A549 (cell line): ENCODE data around the gene LSM10. TPM values are rescaled to one million over a fixed set of nuclear protein-coding genes. Genes with fewer than 3 reads are reported as not detected.

Source experiments
- ATAC-seq, 2 experiments: fragments of 200-7000 bp in 1 of 2; fragments of >200 bp in 1 of 2; cut with Nextera tagmentation in 1 of 2; cut with Tn5 transposase in 1 of 2; 3 replicates each; pipeline versions ENCODE4 v1.8.0 to v1.9.1; 2018 to 2020; ENCODE audit warnings: mild to moderate bottlenecking in 1 of 2, moderate library complexity in 1 of 2
- CTCF ChIA-PET: fragments of 300-600 bp; sonication (Branson Sonifier 250); formaldehyde crosslinking; extraction: SDS; loops from one replicate; lab custom pipeline; 2021; ENCODE audit warnings: antibody characterized with exemption, inconsistent platforms; lab: Yijun Ruan, JAX
- POLR2A ChIA-PET: fragments of 350-600 bp; formaldehyde crosslinking; extraction: SDS; loops from one replicate; lab custom pipeline; 2021; ENCODE audit warnings: antibody characterized with exemption, inconsistent platforms; lab: Yijun Ruan, JAX
- DNase-seq, 2 experiments: peaks; one replicate each; pipeline versions ENCODE4 v3.0.0 to v3.0.0-alpha.2; 2011 to 2016; ENCODE audit warnings: low read depth in 1 of 2, low spot score in 1 of 2
- FAIRE-seq: peaks from 2 replicates; lab custom pipeline; 2011; peaks lifted over from hg19 to GRCh38; lab: Jason Lieb, UNC
- H3K27ac ChIP-seq, 2 experiments: fragments of >200 bp; sonication (Bioruptor Twin); formaldehyde crosslinking; 3 replicates each; pipeline ENCODE4 v1.5.1; 2016 to 2017
- H3K4me1 ChIP-seq: fragments of >200 bp; sonication (Bioruptor Twin); formaldehyde crosslinking; 3 replicates; pipeline ENCODE4 v1.6.1; 2016
- H3K4me2 ChIP-seq: fragments of >200 bp; sonication (Bioruptor Twin); formaldehyde crosslinking; 3 replicates; pipeline ENCODE4 v1.6.1; 2016
- H3K4me3 ChIP-seq: fragments of >200 bp; sonication (Bioruptor Twin); formaldehyde crosslinking; 3 replicates; pipeline ENCODE4 v1.5.1; 2016
- H3K9me3 ChIP-seq: fragments of >200 bp; sonication (Bioruptor Twin); formaldehyde crosslinking; 3 replicates; pipeline ENCODE4 v1.6.1; 2016
- CBX2 ChIP-seq: fragments of 200-600 bp; sonication (generic); IDR thresholded peaks from 2 replicates; pipeline ENCODE4 v1.6.1; 2016; ENCODE audit warnings: low read depth, mild to moderate bottlenecking, borderline replicate concordance
- CHD4 ChIP-seq: fragments of 200-600 bp; sonication (generic); IDR thresholded peaks from 2 replicates; pipeline ENCODE4 v1.6.1; 2016; ENCODE audit warnings: antibody characterized with exemption, mild to moderate bottlenecking, borderline replicate concordance
- EHF ChIP-seq: fragments of 250-450 bp; sonication (Bioruptor Pico); IDR thresholded peaks from 2 replicates; pipeline ENCODE4 v1.5.0; 2020; ENCODE audit warnings: mild to moderate bottlenecking
- EHMT2 ChIP-seq: fragments of 200-600 bp; sonication (generic); IDR thresholded peaks from 2 replicates; pipeline ENCODE4 v1.6.1; 2016; ENCODE audit warnings: antibody characterized with exemption, low read depth, mild to moderate bottlenecking, moderate library complexity
- ELK1 ChIP-seq: fragments of 150-350 bp; IDR thresholded peaks from 2 replicates; pipeline ENCODE4 v1.6.1; 2014; ENCODE audit warnings: low read depth, mild to moderate bottlenecking, low read length
- FOSB ChIP-seq: fragments of 250-450 bp; sonication (Bioruptor Pico); IDR thresholded peaks from 2 replicates; pipeline ENCODE4 v1.5.0; 2020; ENCODE audit warnings: mild to moderate bottlenecking, moderate library complexity
- HES2 ChIP-seq: fragments of >200 bp; sonication (Bioruptor Twin); formaldehyde crosslinking; IDR thresholded peaks from 2 replicates; pipeline ENCODE4 v1.6.1; 2016
- HEYL ChIP-seq: fragments of 250-450 bp; sonication (Bioruptor Pico); IDR thresholded peaks from 2 replicates; pipeline ENCODE4 v1.8.0; 2021; ENCODE audit warnings: mild to moderate bottlenecking, moderate library complexity
- HMGXB4 ChIP-seq: fragments of 250-450 bp; sonication (Bioruptor Pico); IDR thresholded peaks from 2 replicates; pipeline ENCODE4 v1.5.0; 2021; ENCODE audit warnings: mild to moderate bottlenecking, moderate library complexity, borderline replicate concordance
- HOXB13 ChIP-seq: fragments of 250-450 bp; sonication (Bioruptor Pico); IDR thresholded peaks from 2 replicates; pipeline ENCODE4 v1.5.0; 2020; ENCODE audit warnings: low read depth, mild to moderate bottlenecking, moderate library complexity
- JUN ChIP-seq, 2 experiments: fragments of >200 bp; sonication (Bioruptor Twin); formaldehyde crosslinking; IDR thresholded peaks; 2 replicates in 1 of 2; 3 replicates in 1 of 2; pipeline ENCODE4 v1.6.1; 2016 to 2017
- MAFK ChIP-seq: fragments of 450-650 bp; IDR thresholded peaks from 2 replicates; pipeline ENCODE4 v1.6.1; 2014; ENCODE audit not compliant: partially characterized antibody
- MAX ChIP-seq: IDR thresholded peaks from 2 replicates; pipeline ENCODE4 v1.6.1; 2012
- NR3C1 ChIP-seq: fragments of >200 bp; sonication (Bioruptor Twin); formaldehyde crosslinking; IDR thresholded peaks from 3 replicates; pipeline ENCODE4 v1.6.1; 2017
- PBX3 ChIP-seq: IDR thresholded peaks from 2 replicates; pipeline ENCODE4 v1.6.1; 2012
- PHF8 ChIP-seq: fragments of 200-600 bp; sonication (generic); IDR thresholded peaks from 2 replicates; pipeline ENCODE4 v1.6.1; 2016; ENCODE audit warnings: low read depth, mild to moderate bottlenecking, antibody characterized with exemption, moderate library complexity, borderline replicate concordance
- POLR2AphosphoS2 ChIP-seq: conservative IDR thresholded peaks from 2 replicates; pipeline ENCODE4 v1.6.1; 2012; ENCODE audit warnings: low read length, improper control_type of control experiment, inconsistent platforms
- RCOR1 ChIP-seq: fragments of 150-350 bp; IDR thresholded peaks from 2 replicates; pipeline ENCODE4 v1.6.1; 2014; ENCODE audit warnings: antibody characterized with exemption, low read length, low read depth
- RNF2 ChIP-seq: fragments of 200-600 bp; sonication (generic); IDR thresholded peaks from 2 replicates; pipeline ENCODE4 v1.6.1; 2016; ENCODE audit warnings: low read depth, mild to moderate bottlenecking, antibody characterized with exemption, moderate library complexity, borderline replicate concordance
- USF2 ChIP-seq: fragments of 450-650 bp; IDR thresholded peaks from 2 replicates; pipeline ENCODE4 v1.6.1; 2014; ENCODE audit warnings: antibody characterized with exemption
- ZC3H11A ChIP-seq: fragments of 450-650 bp; IDR thresholded peaks from 2 replicates; pipeline ENCODE4 v1.6.1; 2014; ENCODE audit warnings: antibody characterized with exemption, mild to moderate bottlenecking
- ZFP36 ChIP-seq: fragments of 450-650 bp; IDR thresholded peaks from 2 replicates; pipeline ENCODE4 v1.6.1; 2014; ENCODE audit warnings: borderline replicate concordance; ENCODE audit not compliant: partially characterized antibody
- ZSCAN20 ChIP-seq: fragments of 250-450 bp; sonication (Bioruptor Pico); IDR thresholded peaks from 2 replicates; pipeline ENCODE4 v1.8.0; 2022; ENCODE audit warnings: mild to moderate bottlenecking, moderate library complexity
- WGBS: methylation state at CpG from one replicate; pipeline ENCODE4 v1.1.6; 2017; ENCODE audit errors: missing lambda C conversion rate; 5-methylcytosine and 5-hydroxymethylcytosine counted together
- polyA plus RNA-seq, 4 experiments: library from polyadenylated mRNA; depleted of rRNA in 3 of 4; stranded (reverse); fragments of >200 nt; fragmentation: RNase III in 1 of 4; extraction: RNeasy Plus Mini Kit Qiagen cat#74134 plus additional on column Dnase treatment in 1 of 4; gene quantifications; 2 replicates in 3 of 4; 3 replicates in 1 of 4; pipeline ENCODE4 v1.2.3, GENCODE V29; 2011 to 2017

The LSM10 gene
- polyA plus RNA-seq, 2 of the 4 experiments (the other 2 are of a cell fraction), result 40.7 to 44.3 TPM

- POLR2A ChIA-PET, result interaction anchor here (1.1 to 2.1 kb wide), 3 partner anchors 12 to 249 kb away, joined by 4 to 40 read pairs (median 7); partner anchors contain the start of genes STK40 and TRAPPC3
- Histone ChIP-seq H3K4me3 (no peak overlapping the region), H3K4me2 (peak overlapping the region; percentile 86)
- TF ChIP-seq HOXB13 (CRISPR knock-in tag) (peak; percentile 70; the same call in 1 of the 2 replicates), ZSCAN20 (CRISPR knock-in tag) (peak; percentile 78; the same call in 1 of the 2 replicates), HMGXB4 (CRISPR knock-in tag) (no peak), MAX (no peak), FOSB (CRISPR knock-in tag) (no peak), HEYL (peak; percentile 92; the same call in 1 of the 2 replicates)
- TF ChIP-seq, all 56 proteins: peak for 3
- peak overlapping the region; percentile 88 to 99 for H3K27ac ChIP-seq
- peaks cover 9% of the 10 kb centered on the region; the same call in 1 of the 3 replicates for H3K4me1 ChIP-seq
- H3K9me3 ChIP-seq, result no peaks in the 10 kb centered on the region
- no peak for FAIRE-seq
- no peak for DNase-seq
- ATAC-seq, result no peak
- CTCF ChIA-PET, result interaction anchor here (1.6 to 3.6 kb wide), 4 partner anchors 11 to 56 kb away, joined by 4 to 14 read pairs (median 10); no protein-coding TSS in a partner anchor
- WGBS, result 68% methylated on average over 6 of the region's 7 CpGs
Observed at GRCh38 chr1:36398370-36398977, 766 bp upstream of the LSM10 start.

- FAIRE-seq (no peak), DNase-seq (no peak), ATAC-seq (peak in 1 of 2 experiments; percentile 75; a peak in 4 of 6 replicates)
- WGBS, result 8% methylated on average over 4 of the region's 5 CpGs
- peak overlapping the region; percentile 67 for H3K4me3 ChIP-seq
- peak overlapping the region; percentile 97 for H3K4me2 ChIP-seq
- peaks cover 9% of the 10 kb centered on the region; the same call in 1 of the 3 replicates for H3K4me1 ChIP-seq
- H3K9me3 ChIP-seq, result no peaks in the 10 kb centered on the region
- TF ChIP-seq PBX3 (no peak), ZFP36 (no peak), JUN (IDR thresholded peaks at IDR 0.05) (no peak), RCOR1 (no peak), PHF8 (no peak), CHD4 (no peak), RNF2 (no peak), EHMT2 (no peak), POLR2AphosphoS2 (no peak)
- H3K27ac ChIP-seq, result peak overlapping the region; percentile 88 to 99
- ChIA-PET CTCF (interaction anchor here (1.2 to 3.6 kb wide), 8 partner anchors 8 to 91 kb away, joined by 3 to 14 read pairs (median 6); partner anchors contain the start of gene SH3D21), POLR2A (interaction anchor here (1.1 to 2.1 kb wide), 3 partner anchors 10 to 90 kb away, joined by 3 to 40 read pairs (median 3); partner anchors contain the start of genes SH3D21 and STK40)
Observed at GRCh38 chr1:36397083-36397377, 678 bp downstream of the LSM10 start.

- no peak for DNase-seq
- H3K27ac ChIP-seq, result peak overlapping the region in 1 of 2 experiments; percentile 99; a peak in 2 of 6 replicates
- ChIA-PET POLR2A (interaction anchor here (2.1 kb wide), 1 partner anchor 10 kb away, joined by 40 read pairs; the partner anchor contains the start of gene STK40), CTCF (interaction anchor here (0.8 to 3.6 kb wide), 8 partner anchors 8 to 90 kb away, joined by 3 to 14 read pairs (median 4); partner anchors contain the start of gene SH3D21)
- WGBS, result 73% methylated on average over 6 of the region's 6 CpGs
- peak overlapping the region; percentile 97 for H3K4me2 ChIP-seq
- H3K4me1 ChIP-seq, result peaks cover 9% of the 10 kb centered on the region; the same call in 1 of the 3 replicates
- ATAC-seq, result no peak
- FAIRE-seq, result no peak
- H3K9me3 ChIP-seq, result no peaks in the 10 kb centered on the region
- H3K4me3 ChIP-seq, result no peak overlapping the region; the same call in 2 of the 3 replicates
- TF ChIP-seq POLR2AphosphoS2 (no peak), RNF2 (no peak), PHF8 (no peak), HES2 (no peak), MAFK (no peak), CHD4 (no peak), JUN (IDR thresholded peaks at IDR 0.05) (no peak), NR3C1 (no peak), USF2 (no peak), ZC3H11A (no peak), CBX2 (no peak), MAX (no peak), EHF (no peak), ZSCAN20 (CRISPR knock-in tag) (no peak), ZFP36 (no peak), ELK1 (no peak), HEYL (no peak)
Observed at GRCh38 chr1:36396359-36396758, 1.3 kb downstream of the LSM10 start.
